Astrocyte of the spinal cord (primary cell): ENCODE measurements around the gene NR1H4.

ENCODE experiments used
- DNase-seq: peaks from one replicate; pipeline ENCODE4 v3.0.0; 2011; ENCODE audit warnings: low read depth, low spot score
- H3K4me3 ChIP-seq: 2 replicates; pipeline ENCODE4 v1.5.1; 2011; ENCODE audit warnings: low read depth, mild to moderate bottlenecking, low read length, moderate library complexity
- CTCF ChIP-seq: IDR thresholded peaks from 2 replicates; pipeline ENCODE4 v1.5.1; 2012; ENCODE audit warnings: low read depth, mild to moderate bottlenecking, low read length, inconsistent platforms
- in situ Hi-C: cut with HindIII; loops from 2 replicates; pipeline ENCODE4 v1.10.0; 2017; ENCODE audit warnings: low sequenced_read_pairs

The NR1H4 gene

GRCh38 chr12:100463661-100464060 lies 10.0 kb upstream of the NR1H4 start:
- no peak for DNase-seq
- H3K4me3 ChIP-seq, result no peak overlapping the region
- in situ Hi-C loops, result no loop called here
- no peak for TF ChIP-seq CTCF

- in situ Hi-C loops, result no loop called here
- no peak overlapping the region for H3K4me3 ChIP-seq
- TF ChIP-seq CTCF, result no peak
These were observed 9.1 kb upstream of the NR1H4 start for GRCh38 chr12:100464529-100464928.

GRCh38 chr12:100468126-100468525 lies 5.5 kb upstream of the NR1H4 start:
- DNase-seq, result no peak
- in situ Hi-C loops, result no loop called here
- no peak overlapping the region for H3K4me3 ChIP-seq
- TF ChIP-seq CTCF, result no peak

More at GRCh38 chr12:100464529-100464928, 9.1 kb upstream of the NR1H4 start:
- DNase-seq, result no peak

GRCh38 chr12:100472325-100472724 lies 1.3 kb upstream of the NR1H4 start:
- DNase-seq, result no peak
- TF ChIP-seq CTCF, result no peak
- in situ Hi-C loops, result no loop called here
- H3K4me3 ChIP-seq, result no peak overlapping the region

- in situ Hi-C loops, result no loop called here
- no peak for TF ChIP-seq CTCF
These were observed 483 bp upstream of the NR1H4 start for GRCh38 chr12:100473050-100473715.

GRCh38 chr12:100474617-100475016 lies 951 bp downstream of the NR1H4 start:
- DNase-seq, result no peak
- H3K4me3 ChIP-seq, result no peak overlapping the region
- no peak for TF ChIP-seq CTCF
- in situ Hi-C loops, result no loop called here

More at GRCh38 chr12:100473050-100473715, 483 bp upstream of the NR1H4 start:
- no peak overlapping the region for H3K4me3 ChIP-seq
- no peak for DNase-seq
